ENCODE measurements around the gene GASK1A.

GASK1A gene

DNA sequence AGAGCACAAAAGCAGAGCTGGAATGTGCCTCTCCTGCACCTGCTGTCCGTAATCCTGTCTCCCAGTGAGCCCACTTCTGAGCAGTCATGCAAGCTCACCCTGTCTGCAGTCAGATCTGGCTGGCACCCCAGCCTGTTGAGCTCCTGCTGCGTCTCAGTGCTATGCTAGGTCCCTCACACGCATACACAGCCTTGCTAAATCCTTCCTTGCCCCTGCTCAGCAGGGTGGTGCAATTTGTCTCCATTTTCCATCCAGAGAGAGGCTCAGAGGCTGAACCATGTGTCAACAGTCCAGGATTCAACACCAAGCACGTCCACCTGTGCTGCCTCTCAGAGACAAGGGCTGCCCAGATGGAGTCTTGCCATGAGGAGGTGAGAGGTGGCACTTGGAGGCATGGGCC lies 115.7 kb downstream of the GASK1A start:
- no peak for DNase-seq

DNA sequence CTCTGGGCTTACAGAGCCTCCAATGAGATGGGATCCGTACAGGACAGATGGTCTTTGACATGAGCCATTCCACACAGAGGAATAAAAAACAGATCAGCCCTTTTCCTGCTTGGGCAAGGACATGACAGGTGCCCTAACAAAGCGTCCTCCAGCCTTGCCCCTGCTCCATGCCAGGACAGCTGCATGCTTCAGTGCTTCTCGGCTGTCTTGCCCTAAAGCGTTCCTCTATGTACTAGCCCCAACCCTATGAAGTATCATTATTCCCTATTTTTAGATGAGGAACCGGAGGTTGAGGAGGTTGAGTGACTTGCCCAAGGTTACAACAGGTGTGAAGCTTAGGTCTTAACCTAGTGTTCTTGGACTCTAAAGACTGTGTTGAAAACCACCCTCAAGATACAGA lies 116.3 kb downstream of the GASK1A start:
- DNase-seq = no peak

DNA sequence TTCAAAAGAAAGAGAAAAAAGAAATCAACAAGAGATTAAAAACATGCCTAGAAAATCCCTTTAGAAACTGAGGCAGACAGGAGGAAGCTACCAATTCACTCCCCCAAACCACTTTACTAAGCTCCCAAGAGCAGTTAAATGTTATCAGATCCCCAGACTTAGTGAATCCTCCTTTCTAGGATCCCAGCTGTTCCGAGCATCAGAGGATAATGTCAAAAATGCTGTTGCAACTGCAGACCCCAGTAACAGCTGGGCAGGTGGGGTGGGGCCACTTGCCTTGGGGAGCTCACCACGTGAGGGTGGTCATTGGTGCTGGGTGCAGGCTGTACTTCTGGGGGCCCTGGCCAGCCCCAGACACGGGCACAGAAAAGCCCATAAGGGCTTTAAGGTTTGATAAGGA lies 117.7 kb downstream of the GASK1A start:
- DNase-seq = no peak

- no peak for DNase-seq
Observed at GRCh38 chr3:43097400-43098080, 118.4 kb downstream of the GASK1A start.

DNA sequence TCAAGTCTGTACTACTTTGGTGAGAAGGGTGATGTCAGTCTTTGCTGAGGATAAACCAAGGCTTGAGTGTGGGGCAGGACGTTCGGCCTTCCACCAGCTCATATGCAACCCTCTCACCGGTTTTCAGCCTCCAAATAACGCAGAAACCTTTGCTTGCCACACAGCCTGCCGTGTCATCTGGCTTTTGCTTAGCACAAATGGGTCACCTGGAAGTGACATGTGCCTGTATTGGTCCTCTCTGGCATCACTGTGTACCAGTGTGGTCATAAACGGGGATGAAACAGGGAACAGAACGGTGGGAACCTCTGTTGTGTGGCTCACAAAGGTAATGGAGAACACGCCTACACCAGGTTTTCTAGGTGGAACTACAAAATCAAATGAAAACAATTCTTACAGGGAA lies 119.7 kb downstream of the GASK1A start:
- no peak for DNase-seq

DNA sequence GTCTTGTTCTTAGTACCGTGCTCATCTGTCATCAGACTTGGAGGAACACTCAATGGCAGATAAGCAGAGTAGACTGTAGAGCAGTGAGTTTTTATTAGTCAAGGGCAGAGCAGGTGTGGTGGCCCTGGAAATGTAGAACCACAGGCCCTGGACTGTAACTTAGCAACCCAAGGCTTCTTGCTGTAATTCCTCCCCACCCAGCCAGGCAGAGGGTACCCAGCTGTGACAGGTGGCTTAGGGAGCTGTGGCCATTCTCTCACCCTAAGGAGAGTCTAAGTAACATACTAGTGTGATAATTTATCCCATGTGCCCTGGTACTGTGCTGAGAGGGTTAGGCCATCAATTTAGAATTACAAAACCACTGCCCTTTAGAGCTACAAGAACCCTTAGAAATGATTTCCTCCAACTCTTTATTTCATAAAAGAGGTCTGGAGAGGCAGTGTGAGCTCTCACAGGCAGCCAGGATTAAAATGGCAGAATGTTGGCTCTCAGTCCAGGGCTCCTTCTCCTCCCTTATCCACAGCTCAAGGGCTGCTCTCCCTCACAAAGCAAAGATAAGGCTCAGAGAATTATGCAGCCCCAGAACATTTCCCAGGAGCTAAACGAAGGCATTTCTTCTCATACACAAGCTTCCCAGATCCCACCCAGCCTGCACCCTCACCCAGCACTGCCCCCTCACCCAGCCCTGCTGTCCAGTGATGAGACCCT lies 123.8 kb downstream of the GASK1A start:
- DNase-seq = no peak

GRCh38 chr3:43104039-43104438 lies 124.9 kb downstream of the GASK1A start:
- DNase-seq = no peak

DNA sequence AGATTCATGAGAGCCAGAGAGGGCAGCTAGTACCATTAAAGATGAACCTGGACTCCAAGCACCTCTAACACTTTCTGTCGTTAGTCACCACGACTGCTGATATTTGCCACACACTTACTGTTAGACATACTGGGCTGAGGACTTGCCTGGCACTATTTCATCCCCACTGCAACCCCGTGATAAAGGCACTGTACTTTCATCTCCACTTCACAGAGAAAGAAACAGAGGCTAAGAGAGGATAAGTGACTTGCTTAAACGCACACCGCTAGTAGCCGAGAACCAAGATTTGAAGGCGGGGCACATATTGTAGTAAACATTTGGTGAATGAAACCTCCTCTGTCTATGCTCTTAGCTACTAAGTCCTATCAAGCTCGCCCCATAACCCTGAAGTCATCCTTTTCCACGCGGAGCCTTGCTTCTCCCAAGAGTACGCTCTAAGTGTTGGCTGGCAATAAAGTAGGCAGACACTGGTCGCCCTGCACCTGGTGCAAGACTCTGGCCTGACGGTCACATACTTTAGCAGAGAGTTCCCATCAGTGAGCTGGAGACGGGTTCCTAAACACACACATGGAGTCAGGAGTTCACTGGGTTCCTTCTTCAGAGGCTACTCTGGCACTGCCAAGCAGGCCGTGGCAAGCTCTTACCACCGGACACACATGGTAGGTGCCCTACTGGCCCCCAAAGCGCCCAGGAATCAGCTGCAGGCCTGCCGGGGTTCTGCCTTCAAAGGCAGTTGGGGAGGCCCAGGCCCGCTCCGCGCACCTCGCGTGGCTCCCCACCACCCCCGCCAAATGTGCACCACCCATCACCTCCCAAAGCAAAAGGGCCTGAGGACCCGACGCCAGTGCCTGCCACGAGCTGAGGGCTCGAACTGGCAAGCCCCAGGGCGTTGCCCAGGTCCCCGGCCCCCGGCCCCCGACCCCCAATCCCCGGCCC lies 125.8 kb downstream of the GASK1A start:
- no peak for DNase-seq

GRCh38 chr3:43105596-43106292 lies 126.6 kb downstream of the GASK1A start, which contains the start of gene POMGNT2:
Gene POMGNT2, minus strand, starts transcription at chr3:43106079. Its CDS starts 24,648 bp downstream, at chr3:43081431.
- DNase-seq = peak; percentile 80

DNA sequence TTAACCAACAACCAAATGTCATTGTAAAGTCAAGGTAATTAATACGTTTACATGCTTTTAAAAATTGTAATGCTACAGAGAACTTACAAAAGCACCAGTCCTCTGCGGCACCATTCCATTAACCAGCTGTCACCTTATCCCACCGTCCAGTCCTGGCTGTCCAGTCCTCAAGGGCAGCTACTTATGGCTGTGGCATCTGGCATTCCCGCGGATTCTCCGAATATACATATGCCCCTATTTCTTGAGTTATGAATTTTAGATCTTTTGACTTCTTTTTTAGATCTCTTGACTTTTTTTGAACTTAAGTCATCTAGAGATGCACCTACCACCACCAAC lies 127.2 kb downstream of the GASK1A start:
- DNase-seq = no peak

Data from stimulated activated naive CD4-positive, alpha-beta T cell treated with Interleukin-2 at 50 U/mL for 16 hours (primary cell).